Activated T-helper 2 cell treated with anti-CD3 and anti-CD28 coated beads, Interferon-gamma antibody, Interleukin-2, Interleukin-4, amounts not matched to agents 10 μg/mL and 5 μg/mL and 100 μg/mL, durations not matched to agents 14 hours and 24 hours and 36 hours (primary cell): ENCODE data around the gene NSF. TPM values are rescaled to one million over a fixed set of nuclear protein-coding genes. Genes with fewer than 3 reads are reported as not detected.
"Not testable (repeated sequence)": the region's sequence is repeated elsewhere in the genome, so short reads cannot be mapped to it uniquely, and the experiment has no call there.

Experiments
- DNase-seq: peaks from one replicate; pipeline ENCODE4 v3.0.0; 2021; ENCODE audit warnings: low spot score
- H3K27ac Mint-ChIP-seq: one replicate; pipeline ENCODE4 v1.8.0; 2021; ENCODE audit warnings: mixed read lengths
- H3K27me3 Mint-ChIP-seq: one replicate; pipeline ENCODE4 v1.8.0; 2021; ENCODE audit warnings: low read depth, mixed read lengths
- H3K36me3 Mint-ChIP-seq: one replicate; pipeline ENCODE4 v1.8.0; 2021; ENCODE audit warnings: low read depth, mixed read lengths
- H3K4me1 Mint-ChIP-seq: one replicate; pipeline ENCODE4 v1.8.0; 2021; ENCODE audit warnings: low read depth, mixed read lengths
- H3K4me3 Mint-ChIP-seq: one replicate; pipeline ENCODE4 v1.8.0; 2021; ENCODE audit warnings: low read depth, mild to moderate bottlenecking, moderate library complexity, mixed read lengths
- H3K9me3 Mint-ChIP-seq: one replicate; pipeline ENCODE4 v1.8.0; 2021; ENCODE audit warnings: mixed read lengths
- intact Hi-C: fragments of 100-400 bp; cut with micrococcal nuclease; formaldehyde crosslinking; loops from one replicate; pipeline ENCODE4 v1.15.1; 2023
- total RNA-seq: library from RNA; stranded (reverse); gene quantifications from 2 replicates; pipeline ENCODE4 v1.2.3, GENCODE V29; 2022

Gene NSF
- total RNA-seq, 1 donor from 2014 or later: 27.9 TPM

DNA sequence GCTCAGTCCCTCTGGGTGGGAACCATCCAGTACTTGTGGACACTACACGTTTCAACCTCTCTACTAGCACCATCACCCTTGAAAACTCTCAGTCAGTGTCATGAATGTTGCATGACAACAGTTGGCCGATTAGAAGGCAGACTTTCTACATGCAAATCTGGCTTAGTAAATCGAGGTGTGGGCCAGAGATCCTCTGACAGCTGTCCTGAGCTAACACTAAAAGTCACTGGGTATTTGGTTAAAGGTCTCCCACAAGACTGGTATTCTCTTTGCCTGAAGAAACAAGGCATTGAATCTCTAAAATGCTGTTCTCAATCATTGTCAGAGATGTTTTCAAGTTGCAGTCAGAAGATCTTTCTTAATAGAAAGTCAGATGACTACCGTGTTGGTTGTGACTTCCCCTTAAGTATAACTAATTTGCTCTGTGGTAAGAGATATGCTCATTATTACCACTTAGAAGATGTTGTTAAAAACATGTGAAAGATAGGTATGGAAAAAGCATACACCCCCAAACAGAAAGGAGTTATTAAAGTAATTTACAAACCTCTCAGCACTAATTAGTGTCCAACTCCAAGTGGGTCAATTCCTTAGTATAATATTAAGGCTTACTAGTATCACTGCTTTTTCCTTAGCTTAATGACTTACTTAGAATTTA lies 165.7 kb downstream of the NSF start:
- intact Hi-C loops: no loop called here
- no peak for DNase-seq
- Mint-ChIP-seq H3K4me3 (no peak overlapping the region), H3K9me3 (no peaks in the 10 kb centered on the region), H3K27me3 (no peaks in the 10 kb centered on the region), H3K4me1 (no peaks in the 10 kb centered on the region), H3K27ac (no peak overlapping the region), H3K36me3 (peaks cover 33% of the 10 kb centered on the region)

- Mint-ChIP-seq H3K9me3 (no peaks in the 10 kb centered on the region), H3K36me3 (peaks cover 33% of the 10 kb centered on the region), H3K27ac (no peak overlapping the region), H3K27me3 (no peaks in the 10 kb centered on the region), H3K4me3 (no peak overlapping the region), H3K4me1 (no peaks in the 10 kb centered on the region)
- intact Hi-C loops: no loop called here
- DNase-seq: no peak
These were observed 166.4 kb downstream of the NSF start for GRCh38 chr17:46756861-46757260.

GRCh38 chr17:46757588-46757987 lies 167.1 kb downstream of the NSF start:
- H3K27ac Mint-ChIP-seq, intact Hi-C loops, H3K4me1 Mint-ChIP-seq, H3K4me3 Mint-ChIP-seq, H3K9me3 Mint-ChIP-seq, DNase-seq, H3K27me3 Mint-ChIP-seq: not testable (repeated sequence)
- peaks cover 33% of the 10 kb centered on the region for H3K36me3 Mint-ChIP-seq

DNA sequence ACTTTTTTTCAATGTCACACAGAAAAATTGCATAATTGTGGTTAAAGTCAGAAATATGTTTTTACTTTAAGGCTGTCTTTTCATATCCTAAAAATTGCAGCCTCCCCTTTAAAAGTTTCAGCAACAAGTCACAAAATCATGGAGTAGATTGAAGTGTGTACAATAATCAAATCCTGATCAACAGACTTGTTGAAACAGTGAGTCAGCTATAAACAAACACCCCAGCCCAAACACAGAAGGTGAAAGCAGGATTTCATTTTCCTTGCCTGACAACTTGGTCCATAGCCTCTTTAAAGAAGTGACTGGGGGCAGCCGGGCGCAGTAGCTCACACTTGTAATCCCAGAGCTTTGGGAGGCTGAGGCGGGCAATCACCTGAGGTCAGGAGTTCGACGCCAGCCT lies 168.1 kb downstream of the NSF start:
- DNase-seq: no peak
- peaks cover 2% of the 10 kb centered on the region for H3K27me3 Mint-ChIP-seq
- no peaks in the 10 kb centered on the region for H3K4me1 Mint-ChIP-seq
- H3K4me3 Mint-ChIP-seq: no peak overlapping the region
- H3K9me3 Mint-ChIP-seq: no peaks in the 10 kb centered on the region
- H3K27ac Mint-ChIP-seq: no peak overlapping the region
- H3K36me3 Mint-ChIP-seq: peaks cover 30% of the 10 kb centered on the region
- intact Hi-C loops: no loop called here

GRCh38 chr17:46759141-46759540 lies 168.7 kb downstream of the NSF start:
- DNase-seq: no peak
- H3K4me1 Mint-ChIP-seq: no peaks in the 10 kb centered on the region
- no peak overlapping the region for H3K4me3 Mint-ChIP-seq
- H3K27me3 Mint-ChIP-seq: peaks cover 2% of the 10 kb centered on the region
- no peaks in the 10 kb centered on the region for H3K9me3 Mint-ChIP-seq
- H3K36me3 Mint-ChIP-seq: peaks cover 27% of the 10 kb centered on the region
- no peak overlapping the region for H3K27ac Mint-ChIP-seq
- intact Hi-C loops: no loop called here

DNA sequence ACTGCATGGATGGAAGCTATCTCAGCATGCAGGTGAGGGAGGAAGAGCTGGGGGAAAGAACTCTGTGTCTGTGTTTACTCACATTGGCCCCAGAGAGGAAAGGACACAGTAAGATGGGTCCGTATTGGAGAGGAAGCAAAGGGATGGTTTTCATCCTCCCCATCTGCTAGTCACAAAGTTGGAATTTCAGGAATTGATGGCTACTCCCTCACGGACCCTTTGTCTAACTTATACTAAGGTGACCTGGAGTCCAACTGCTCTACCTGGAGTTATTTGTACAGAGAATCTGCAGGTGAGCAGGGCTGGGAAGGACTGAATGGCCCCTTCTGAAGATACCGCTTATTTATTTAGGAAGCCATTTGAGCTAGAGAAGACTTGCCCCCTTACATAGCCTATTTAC lies 172.9 kb downstream of the NSF start:
- no peaks in the 10 kb centered on the region for H3K9me3 Mint-ChIP-seq
- H3K4me1 Mint-ChIP-seq: no peaks in the 10 kb centered on the region
- no peak overlapping the region for H3K27ac Mint-ChIP-seq
- DNase-seq: no peak
- no peaks in the 10 kb centered on the region for H3K36me3 Mint-ChIP-seq
- H3K4me3 Mint-ChIP-seq: no peak overlapping the region
- H3K27me3 Mint-ChIP-seq: peaks cover 10% of the 10 kb centered on the region
- intact Hi-C loops: no loop called here

DNA sequence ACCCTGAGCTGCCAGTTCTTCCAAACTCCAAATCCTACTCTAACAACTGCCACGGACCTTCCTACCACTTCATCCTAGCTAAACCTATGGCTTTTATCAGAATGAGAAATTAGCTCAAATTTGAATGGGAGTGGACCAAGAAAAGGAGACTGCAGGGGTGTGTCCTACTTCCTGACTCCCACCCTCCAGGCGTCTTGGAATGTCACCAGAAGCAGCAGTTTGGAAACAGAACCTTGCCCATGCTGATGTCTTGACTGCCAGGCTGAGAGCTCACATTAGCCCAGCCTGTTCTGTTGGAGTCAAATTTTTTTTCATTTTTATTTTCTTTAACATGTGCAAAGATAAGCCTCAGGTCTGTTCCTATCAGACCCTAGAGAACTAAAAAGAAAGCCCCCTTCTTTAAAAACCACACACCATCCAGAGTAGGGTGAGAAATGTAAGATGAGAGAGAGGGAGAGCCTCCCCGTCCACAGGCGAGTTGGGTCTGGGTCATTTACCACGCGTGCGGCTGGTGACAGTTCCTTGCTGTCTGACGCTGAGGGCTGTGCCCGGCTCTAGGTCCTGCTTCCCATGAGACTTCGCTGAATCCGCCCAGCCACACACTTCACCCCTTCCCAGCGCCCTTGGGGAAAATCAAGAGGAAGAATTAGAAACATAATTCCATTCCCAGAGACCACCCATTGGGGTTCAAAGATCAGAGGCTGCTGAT lies 173.7 kb downstream of the NSF start:
- Mint-ChIP-seq H3K9me3 (no peaks in the 10 kb centered on the region), H3K36me3 (no peaks in the 10 kb centered on the region), H3K27ac (no peak overlapping the region), H3K4me1 (no peaks in the 10 kb centered on the region), H3K27me3 (peaks cover 17% of the 10 kb centered on the region), H3K4me3 (no peak overlapping the region)
- intact Hi-C loops: no loop called here
- no peak for DNase-seq

- peaks cover 2% of the 10 kb centered on the region for H3K4me1 Mint-ChIP-seq
- no peaks in the 10 kb centered on the region for H3K9me3 Mint-ChIP-seq
- no peak for DNase-seq
- peaks cover 19% of the 10 kb centered on the region for H3K27me3 Mint-ChIP-seq
- no peak overlapping the region for H3K4me3 Mint-ChIP-seq
- no peak overlapping the region for H3K27ac Mint-ChIP-seq
- H3K36me3 Mint-ChIP-seq: no peaks in the 10 kb centered on the region
- intact Hi-C loops: no loop called here
These were observed 174.4 kb downstream of the NSF start for GRCh38 chr17:46764709-46765401.

DNA sequence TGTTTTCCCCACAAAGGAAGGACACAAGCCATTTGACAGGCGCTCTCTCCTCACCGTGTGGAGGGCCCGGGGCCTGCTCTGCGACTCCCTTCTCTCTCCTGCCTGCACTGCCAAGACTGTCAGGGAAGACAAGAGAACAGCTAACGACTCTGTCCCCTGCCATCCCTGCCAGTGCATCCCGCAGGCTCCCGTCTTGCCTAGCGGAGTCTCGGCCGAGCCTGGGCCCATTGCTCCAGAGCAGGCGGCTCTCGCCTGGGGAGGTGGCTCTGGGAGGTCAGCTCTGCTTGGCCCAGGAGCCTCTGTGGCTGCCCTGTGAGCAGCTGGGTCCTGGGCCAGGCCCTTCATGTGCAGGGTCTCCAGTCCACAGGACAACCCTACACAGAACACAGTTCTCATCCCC lies 175.0 kb downstream of the NSF start:
- H3K27ac Mint-ChIP-seq: no peak overlapping the region
- no peak overlapping the region for H3K4me3 Mint-ChIP-seq
- no peaks in the 10 kb centered on the region for H3K9me3 Mint-ChIP-seq
- H3K36me3 Mint-ChIP-seq: no peaks in the 10 kb centered on the region
- intact Hi-C loops: no loop called here
- H3K4me1 Mint-ChIP-seq: peaks cover 2% of the 10 kb centered on the region
- DNase-seq: no peak
- H3K27me3 Mint-ChIP-seq: peaks cover 22% of the 10 kb centered on the region

- Mint-ChIP-seq H3K27ac (no peak overlapping the region), H3K4me3 (no peak overlapping the region), H3K9me3 (no peaks in the 10 kb centered on the region), H3K27me3 (peaks cover 27% of the 10 kb centered on the region), H3K36me3 (no peaks in the 10 kb centered on the region), H3K4me1 (peaks cover 2% of the 10 kb centered on the region)
- DNase-seq: no peak
- intact Hi-C loops: no loop called here
These were observed 176.3 kb downstream of the NSF start for GRCh38 chr17:46766493-46767491.

GRCh38 chr17:46768540-46768870 lies 178.0 kb downstream of the NSF start:
- Mint-ChIP-seq H3K27me3 (peaks cover 36% of the 10 kb centered on the region), H3K4me1 (peaks cover 2% of the 10 kb centered on the region), H3K9me3 (no peaks in the 10 kb centered on the region), H3K27ac (no peak overlapping the region), H3K4me3 (no peak overlapping the region), H3K36me3 (no peaks in the 10 kb centered on the region)
- intact Hi-C loops: no loop called here
- DNase-seq: no peak

DNA sequence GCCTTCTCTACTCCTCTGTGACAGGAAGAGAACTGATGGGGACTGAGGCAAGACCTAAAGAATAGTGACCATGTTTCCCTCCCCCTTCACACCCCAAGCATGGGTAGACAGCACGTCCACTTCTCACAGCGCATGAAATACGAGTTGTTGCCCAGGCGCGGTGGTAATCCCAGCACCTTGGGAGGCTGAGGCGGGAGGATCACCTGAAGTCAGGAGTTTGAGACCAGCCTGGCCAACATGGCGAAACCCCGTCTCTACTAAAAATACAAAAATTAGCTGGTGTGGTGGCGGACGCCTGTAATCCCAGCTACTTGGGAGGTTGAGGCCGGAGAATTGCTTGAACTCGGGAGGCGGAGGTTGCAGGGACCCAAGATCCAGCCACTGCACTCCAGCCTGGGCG lies 178.4 kb downstream of the NSF start:
- DNase-seq, H3K4me3 Mint-ChIP-seq, H3K4me1 Mint-ChIP-seq, H3K27ac Mint-ChIP-seq, H3K36me3 Mint-ChIP-seq, intact Hi-C loops, H3K9me3 Mint-ChIP-seq: not testable (repeated sequence)
- peaks cover 40% of the 10 kb centered on the region for H3K27me3 Mint-ChIP-seq
